GM20431 (cell line): ENCODE data around the gene PLD4.
"Not testable (repeated sequence)": the region's sequence is repeated elsewhere in the genome, so short reads cannot be mapped to it uniquely, and the experiment has no call there.

Source experiments
- in situ Hi-C: fragments of 300-500 bp; cut with MseI, MboI; formaldehyde crosslinking; loops from one replicate; pipeline ENCODE4 v1.15.0; 2020; ENCODE audit warnings: low sequenced_read_pairs; ENCODE audit not compliant: unreplicated experiment

PLD4 gene, protein sequence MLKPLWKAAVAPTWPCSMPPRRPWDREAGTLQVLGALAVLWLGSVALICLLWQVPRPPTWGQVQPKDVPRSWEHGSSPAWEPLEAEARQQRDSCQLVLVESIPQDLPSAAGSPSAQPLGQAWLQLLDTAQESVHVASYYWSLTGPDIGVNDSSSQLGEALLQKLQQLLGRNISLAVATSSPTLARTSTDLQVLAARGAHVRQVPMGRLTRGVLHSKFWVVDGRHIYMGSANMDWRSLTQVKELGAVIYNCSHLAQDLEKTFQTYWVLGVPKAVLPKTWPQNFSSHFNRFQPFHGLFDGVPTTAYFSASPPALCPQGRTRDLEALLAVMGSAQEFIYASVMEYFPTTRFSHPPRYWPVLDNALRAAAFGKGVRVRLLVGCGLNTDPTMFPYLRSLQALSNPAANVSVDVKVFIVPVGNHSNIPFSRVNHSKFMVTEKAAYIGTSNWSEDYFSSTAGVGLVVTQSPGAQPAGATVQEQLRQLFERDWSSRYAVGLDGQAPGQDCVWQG

DNA sequence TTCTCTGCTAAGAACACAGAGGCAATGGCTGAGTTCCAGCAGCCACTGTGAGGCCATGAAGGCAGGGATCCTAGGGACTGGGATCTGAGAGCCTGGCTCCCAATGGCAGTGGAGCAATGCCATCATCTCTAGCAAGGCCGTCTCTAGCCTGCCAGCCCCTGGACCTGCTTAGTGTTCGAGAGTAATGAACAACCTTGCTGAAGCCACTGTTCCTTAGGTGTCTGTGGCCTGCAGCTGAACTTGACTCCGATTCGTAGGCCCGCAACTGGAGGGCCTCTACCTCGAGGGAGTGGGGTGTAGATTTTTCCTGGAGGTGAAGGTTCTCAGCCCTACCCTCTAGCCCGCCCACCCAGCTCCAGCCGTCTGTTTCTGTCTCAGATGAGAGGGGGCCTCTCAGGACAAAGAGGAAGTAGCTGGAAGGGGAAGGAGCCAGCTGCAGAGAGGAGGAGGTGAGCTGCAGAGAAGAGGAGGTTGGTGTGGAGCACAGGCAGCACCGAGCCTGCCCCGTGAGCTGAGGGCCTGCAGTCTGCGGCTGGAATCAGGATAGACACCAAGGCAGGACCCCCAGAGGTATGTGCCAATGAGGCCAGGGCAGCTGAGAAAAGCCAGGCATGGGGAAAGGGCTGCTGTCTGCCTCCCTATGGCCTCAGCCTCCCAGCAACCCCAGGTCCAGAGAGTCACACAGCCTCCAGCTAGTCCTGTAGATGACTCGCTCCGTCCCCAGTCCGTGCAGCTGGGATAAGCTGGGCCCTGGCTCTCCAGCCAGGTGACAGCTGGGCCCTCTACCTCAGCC is at the start of gene PLD4:
PLD4 (plus strand) TSS at position 459 of the 793 bp plus-strand sequence. CDS start 2,262 bp downstream, outside the sequence.
- in situ Hi-C loops = no loop called here

DNA sequence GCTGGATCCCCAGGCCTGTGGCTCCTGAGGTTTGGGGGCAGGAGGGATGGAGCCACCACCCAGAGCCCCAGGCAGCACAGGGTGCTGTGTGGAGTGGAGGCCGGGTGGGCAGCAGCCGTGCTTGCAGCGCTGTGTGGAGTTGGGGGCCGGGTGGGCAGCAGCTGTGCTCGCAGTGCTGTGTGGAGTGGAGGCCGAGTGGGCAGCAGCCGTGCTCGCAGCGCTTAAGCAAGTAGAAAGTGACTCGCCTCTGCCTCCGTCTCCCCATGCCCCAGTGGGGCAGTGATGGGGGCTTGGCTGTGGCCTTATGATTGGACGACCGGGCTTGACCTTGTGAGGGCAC is 49.3 kb upstream of the PLD4 start:
- in situ Hi-C loops = no loop called here

DNA sequence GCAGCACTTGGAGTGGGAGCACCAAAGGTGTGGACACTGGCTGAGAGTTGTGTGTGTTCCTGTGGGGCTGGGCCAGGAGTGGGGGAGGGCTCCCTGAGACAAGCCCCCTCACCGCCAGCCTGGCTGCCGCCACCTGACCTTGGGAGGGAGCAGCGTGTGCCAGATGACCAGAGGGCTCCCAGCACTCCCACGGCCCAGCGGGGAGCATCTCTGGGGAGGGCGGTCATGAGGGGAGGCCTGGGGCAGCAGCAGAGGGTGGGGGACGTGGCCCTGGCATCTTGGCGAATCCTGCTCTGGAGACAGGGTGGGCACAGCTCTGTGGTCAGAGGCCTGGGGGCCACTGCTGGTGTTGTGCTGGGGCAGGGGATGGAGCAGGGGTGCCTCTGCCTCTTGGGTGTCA is 48.9 kb upstream of the PLD4 start:
- in situ Hi-C loops = no loop called here

DNA sequence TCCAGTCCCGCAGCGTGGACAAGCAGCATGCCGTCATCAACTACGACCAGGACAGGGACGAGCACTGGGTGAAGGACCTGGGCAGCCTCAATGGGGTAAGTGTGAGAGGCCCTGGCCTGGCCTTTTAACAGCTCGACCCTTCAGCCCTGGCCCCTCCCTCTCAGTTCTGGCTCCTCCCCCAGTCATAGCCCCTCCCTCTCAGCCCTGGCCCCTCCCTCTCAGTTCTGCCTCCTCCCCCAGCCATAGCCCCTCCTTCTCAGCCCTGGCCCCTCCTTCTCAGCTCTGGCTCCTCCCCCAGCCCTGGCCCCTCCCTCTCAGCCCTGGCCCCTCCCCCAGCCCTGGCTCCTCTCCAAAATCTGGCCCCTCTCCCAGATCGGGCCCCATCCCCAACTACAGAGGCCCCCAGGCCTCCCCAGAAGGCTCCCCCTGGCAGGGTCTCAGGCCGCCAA is 48.4 kb upstream of the PLD4 start:
- in situ Hi-C loops = no loop called here

DNA sequence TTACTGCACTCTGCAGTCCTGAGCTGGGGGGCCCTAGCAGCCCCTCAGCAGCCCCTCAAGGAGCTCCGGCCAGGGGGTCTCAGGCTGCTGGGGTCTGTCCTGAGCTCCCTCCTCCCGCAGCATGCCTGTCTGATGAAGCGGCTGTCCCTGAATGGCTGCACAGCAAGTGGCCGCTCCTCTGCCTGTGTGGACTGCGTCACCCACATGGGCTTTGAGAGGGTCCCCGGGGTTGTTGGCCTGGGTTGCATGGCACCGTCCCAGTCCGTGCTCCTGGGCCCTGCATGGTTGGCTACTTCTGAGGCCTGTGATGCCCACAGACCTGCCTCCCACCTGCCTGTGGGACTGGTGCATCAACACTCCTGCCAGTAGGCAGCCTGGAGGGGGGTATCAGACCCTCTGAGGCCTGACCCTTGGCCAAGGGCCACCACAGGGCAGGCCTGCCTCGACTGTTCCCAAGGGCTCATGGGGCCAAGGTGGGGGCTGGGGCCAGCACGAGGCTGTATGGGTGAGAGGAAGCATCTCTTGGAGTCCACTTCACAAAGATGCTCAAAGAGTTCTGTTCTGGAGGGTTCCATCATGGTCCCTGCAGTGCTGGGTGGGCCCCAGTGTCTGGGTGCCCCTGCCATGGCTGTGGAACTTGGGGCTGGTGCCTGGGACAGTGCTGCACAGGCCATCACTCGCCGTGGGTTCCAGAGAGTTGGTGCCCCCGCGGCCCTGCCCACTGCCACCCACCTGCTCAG is 47.4 kb upstream of the PLD4 start:
- in situ Hi-C loops = no loop called here

DNA sequence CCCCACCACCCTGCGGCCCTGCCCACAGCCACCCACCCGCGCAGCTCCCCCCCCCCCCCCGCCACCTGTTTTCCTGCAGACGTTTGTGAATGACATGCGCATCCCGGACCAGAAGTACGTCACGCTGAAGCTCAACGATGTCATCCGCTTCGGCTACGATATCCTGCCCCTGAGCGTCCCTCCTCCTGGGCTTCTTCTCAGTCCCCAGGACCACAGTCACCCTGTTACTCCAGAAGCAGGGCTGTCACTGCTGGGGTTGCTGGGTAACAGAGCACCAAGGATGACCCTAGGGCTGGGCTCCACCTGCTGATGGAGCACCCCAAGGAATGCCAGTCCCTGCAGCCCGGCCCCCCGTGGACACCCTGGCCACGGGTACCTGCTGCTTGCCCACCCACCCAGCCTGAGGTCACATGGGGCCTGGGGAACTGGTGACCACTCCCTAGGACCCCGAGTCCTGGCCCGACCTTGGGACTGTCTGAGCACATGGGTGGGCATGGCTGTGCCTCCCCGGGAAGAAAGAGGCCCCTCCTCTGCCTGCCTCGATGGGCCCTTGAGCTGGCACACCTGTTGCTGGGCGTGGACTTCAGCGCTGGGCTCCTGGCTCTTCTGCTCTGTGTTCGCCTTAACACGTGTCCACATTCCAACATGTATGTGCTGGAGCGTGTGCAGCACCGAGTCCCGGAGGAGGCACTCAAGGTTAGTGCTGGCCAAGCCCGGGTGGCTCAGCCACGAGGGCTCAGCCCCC is 46.7 kb upstream of the PLD4 start:
- in situ Hi-C loops = no loop called here

DNA sequence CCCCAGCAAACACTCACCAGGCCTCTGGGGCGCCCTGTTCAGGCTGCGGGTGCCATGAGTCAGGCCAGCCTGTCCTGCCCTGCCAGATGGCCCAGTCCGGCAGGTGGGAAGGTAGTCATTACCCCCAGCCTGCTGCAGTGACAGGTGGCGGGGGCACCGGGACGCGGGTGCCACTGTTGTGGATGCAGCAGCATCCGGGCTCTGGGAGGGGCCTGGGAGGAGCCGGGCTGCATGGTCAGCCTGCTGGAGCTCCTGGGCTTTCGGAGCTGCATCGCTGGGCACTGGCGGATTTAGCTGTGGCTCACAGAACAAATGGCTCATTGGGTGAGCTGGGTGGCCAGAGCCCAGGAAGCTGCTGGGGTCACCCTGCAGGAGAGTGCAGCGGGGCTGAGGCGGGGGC is 46.1 kb upstream of the PLD4 start:
- in situ Hi-C loops = no loop called here

DNA sequence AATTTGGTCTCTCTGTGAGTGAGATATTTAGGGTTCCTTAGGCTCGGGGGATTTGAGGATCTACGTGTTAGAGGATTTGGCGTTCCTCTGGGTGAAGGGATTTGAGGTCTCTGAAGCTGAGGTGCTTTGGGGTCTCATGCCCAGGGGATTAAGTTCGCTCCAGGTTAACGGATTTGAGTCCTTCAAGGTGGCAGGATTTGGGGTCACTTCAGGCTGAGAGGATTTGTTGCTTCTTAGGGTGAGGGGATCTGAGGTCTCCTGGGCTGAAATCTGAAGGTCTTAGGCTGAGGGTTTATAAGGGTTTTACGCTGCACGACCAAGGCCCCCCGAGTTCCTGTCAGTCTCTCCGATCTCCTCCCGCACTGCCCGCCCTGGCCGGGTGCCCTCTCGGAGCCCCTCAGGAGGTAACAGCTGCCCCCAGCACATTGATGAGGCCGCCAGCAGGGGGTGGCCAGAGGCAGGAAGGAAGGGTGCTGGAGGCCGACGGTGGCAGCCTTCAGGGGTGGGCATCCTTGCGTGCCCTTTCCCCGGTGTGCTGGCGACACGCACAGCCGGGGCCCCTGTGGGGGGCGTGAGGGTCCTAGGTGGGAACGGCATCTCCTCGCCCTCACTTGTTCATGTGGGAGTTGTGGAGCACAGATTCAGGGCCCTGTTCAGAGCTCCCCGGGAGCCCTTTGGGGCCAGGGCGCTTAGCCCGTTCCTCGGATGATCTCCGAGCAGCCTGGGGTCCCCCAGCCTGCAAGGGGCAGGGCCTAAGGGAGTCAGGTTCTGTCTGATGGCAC is 45.3 kb upstream of the PLD4 start:
- in situ Hi-C loops = no loop called here

DNA sequence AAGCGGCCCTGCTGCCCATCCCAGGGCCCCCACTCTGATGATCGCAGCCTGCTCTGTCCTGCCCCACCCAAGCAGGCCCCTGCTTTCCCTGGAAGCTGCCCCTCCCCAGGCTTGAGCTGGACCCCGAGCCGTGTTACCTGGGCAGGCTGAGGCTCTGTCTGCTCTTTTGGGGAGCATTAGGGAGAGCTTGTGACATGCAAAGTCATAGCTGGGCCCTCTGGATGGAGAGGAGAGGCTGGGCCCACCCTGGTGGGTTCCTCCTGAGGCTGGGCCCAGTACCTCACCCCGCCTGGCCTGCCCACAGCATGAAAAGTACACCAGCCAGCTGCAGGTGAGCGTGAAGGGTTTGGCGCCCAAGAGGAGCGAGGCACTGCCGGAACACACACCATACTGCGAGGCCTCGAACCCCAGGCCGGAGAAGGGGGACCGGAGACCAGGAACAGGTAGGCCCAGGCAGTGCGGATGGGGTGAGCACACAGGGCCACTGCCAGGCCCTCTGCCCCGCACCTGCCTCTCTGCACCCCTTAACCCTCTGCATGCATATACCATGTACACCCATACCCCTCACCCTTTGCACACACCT is 44.6 kb upstream of the PLD4 start:
- in situ Hi-C loops = no loop called here

DNA sequence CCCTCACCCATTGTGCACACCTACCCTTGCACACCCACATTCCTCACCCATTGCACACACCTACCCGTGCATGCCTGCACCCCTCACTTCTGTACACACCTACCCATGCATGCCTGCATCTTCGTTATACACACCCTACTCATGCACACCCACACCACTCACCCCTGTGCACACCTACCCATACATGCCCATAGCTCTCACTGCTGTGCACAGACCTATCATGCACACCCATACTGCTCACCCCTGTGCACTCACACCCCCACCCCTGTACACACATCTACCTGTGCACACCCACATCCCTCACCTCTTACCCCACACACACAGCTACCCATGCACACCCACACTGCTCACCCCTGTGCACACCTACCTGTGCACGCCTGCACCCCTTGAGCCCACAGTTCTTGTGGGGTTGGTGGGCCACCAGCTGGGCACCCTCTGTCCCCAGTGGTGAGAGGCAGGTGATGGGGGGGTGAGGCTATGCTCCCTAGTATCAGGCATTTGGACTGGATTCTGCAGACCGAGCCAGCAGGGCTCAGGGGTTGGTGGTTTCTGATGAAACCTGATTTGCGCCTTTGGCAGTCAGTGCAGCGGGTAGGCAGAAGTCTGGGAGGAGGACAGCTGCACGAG is 44.0 kb upstream of the PLD4 start:
- in situ Hi-C loops = no loop called here

DNA sequence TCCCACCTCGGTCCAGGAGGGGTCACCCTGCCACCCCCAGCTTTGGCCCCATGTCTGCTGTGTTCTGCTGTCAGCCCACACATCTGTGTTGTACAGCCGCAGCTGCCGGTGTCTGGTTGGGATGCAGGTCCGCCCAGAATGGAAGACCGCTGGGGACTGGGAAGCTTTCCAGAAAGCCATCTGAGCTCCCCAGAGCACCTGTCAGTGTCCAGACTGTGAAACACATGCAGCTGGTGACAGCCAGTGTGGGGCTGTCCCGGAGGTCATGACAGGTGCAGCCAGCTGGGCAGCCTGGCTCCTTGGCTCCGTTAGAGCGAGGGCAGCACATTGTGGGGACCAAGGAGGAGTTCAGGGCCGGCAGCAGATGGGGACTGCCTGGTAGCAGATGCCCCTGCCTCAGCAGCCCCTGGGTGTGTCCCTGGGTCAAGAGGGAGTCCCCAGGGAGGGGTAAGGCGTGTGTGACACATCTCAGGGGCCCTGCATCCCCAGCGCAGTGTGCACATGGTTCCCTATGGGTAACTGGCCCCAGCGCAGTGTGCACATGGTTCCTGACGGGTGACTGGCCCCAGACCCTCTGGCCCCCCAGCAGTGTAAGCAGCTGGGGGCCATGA is 43.2 kb upstream of the PLD4 start:
- in situ Hi-C loops = no loop called here

DNA sequence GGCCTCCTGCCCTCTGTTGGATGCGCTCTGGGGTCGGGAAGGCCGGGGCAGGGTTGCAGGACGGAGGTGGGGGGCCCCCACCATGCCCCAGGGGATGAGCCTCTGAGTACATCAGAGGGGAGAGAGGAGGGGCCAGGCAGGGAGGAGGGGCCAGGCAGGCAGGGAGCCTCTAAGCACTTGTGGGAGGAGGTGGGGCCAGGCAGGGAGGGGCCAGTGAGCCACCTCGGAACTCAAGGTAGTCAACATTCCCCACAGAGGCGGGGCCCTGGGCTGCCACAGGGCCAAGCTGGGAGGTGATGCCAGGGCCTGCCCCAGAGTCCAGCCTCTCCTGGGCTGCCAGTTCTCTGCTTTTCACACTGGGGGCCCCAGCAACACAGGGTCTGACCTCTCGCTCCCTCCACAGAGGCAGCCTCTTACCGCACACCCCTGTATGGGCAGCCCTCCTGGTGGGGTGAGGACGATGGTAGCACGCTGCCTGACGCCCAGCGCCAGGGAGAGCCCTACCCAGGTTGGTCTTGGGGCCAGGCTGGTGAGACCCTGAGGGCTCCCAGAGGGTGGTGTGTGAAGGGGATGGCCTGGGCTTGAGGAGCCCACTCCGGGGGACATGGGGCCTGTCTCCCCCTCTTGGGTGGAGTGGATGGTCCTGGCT is 42.2 kb upstream of the PLD4 start:
- in situ Hi-C loops = no loop called here

DNA sequence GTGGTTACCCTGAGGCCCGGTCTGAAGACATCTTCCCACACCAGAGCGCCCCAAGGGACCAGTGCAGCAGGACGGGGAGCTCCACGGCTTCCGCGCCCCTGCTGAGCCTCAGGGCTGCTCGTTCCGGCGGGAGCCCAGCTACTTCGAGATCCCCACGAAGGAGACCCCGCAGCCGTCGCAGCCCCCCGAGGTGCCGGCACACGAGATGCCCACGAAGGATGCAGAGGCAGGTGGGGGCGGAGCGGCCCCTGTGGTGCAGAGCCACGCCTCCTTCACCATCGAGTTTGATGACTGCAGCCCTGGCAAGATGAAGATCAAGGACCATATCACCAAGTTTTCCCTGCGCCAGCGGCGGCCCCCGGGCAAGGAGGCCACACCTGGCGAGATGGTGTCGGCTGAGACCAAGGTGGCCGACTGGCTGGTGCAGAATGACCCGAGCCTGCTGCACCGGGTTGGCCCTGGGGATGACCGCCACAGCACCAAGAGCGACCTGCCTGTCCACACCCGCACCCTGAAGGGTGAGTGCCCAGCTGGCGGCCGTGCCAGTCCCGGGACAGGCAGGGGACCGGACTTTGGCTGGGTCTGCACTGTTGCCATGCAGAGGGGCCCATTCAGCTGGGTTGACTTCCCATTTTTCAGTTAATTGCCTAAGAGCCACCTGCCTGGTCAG is 41.6 kb upstream of the PLD4 start:
- in situ Hi-C loops = no loop called here

DNA sequence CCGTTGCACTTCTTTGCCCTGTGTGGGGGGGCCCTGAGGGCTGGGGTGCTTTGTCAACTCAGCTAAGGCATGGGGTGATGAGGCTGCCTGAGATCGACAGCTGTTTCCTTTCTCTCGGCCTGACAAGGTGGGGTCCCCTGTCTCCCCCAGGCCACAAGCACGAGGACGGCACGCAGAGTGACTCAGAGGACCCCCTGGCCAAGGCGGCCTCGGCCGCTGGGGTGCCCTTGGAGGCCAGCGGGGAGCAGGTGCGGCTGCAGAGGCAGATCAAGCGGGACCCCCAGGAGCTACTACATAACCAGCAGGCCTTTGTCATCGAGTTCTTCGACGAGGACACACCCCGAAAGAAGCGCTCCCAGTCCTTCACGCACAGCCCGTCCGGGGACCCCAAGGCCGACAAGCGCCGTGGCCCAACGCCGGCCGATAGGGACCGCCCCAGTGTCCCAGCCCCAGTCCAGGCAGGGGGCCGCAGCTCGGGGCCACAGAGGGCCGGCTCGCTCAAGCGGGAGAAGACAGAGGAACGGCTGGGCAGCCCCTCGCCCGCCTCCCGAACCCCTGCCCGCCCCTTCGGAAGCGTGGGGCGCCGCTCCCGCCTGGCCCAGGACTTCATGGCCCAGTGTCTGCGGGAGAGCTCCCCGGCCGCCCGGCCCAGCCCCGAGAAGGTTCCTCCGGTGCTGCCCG is 40.9 kb upstream of the PLD4 start:
- in situ Hi-C loops = no loop called here

DNA sequence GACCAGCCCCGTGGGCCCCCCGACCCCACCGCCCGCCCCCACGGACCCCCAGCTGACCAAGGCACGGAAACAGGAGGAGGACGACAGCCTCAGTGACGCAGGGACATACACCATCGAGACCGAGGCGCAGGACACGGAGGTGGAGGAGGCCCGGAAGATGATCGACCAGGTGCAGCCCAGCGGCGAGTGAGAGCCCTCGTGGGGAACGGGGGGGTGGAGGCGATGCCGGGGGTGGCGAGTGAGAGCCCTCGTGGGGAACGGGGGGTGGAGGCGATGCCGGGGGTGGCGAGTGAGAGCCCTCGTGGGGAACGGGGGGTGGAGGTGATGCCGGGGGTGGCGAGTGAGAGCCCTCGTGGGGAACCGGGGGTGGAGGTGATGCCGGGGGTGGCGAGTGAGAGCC is 40.3 kb upstream of the PLD4 start:
- in situ Hi-C loops = not testable (repeated sequence)
